Liver (tissue), 9 donors: ENCODE measurements around the gene RSRC1. TPM values are rescaled to one million over a fixed set of nuclear protein-coding genes. Genes with fewer than 3 reads are reported as not detected.

ENCODE experiments used
- DNase-seq: peaks from one replicate; pipeline ENCODE4 v3.0.0-alpha.2; 2017; ENCODE audit warnings: low spot score
- H3K27ac ChIP-seq, 2 donors: one replicate each; pipeline ENCODE4 v1.7.0; 2013; ENCODE audit warnings: inconsistent platforms in 2 of 2, low read length in 2 of 2, control low read depth in 1 of 2, low read depth in 1 of 2, mild to moderate bottlenecking in 1 of 2
- H3K27me3 ChIP-seq, 4 donors: one replicate each; pipeline versions ENCODE4 v1.6.1 to v1.7.0; 2013; ENCODE audit warnings: low read length in 3 of 4, inconsistent platforms in 1 of 4, mild to moderate bottlenecking in 1 of 4, moderate library complexity in 1 of 4; ENCODE audit not compliant: control insufficient read depth in 4 of 4, insufficient read depth in 4 of 4
- H3K36me3 ChIP-seq, 4 donors: one replicate each; pipeline versions ENCODE4 v1.6.1 to v1.7.0; 2013; ENCODE audit warnings: low read length in 3 of 4, mild to moderate bottlenecking in 3 of 4, low read depth in 1 of 4, moderate library complexity in 1 of 4; ENCODE audit not compliant: control insufficient read depth in 4 of 4, insufficient read depth in 3 of 4
- H3K4me1 ChIP-seq, 4 donors: one replicate each; pipeline versions ENCODE4 v1.6.1 to v1.7.0; 2013; ENCODE audit warnings: low read length in 3 of 4, mild to moderate bottlenecking in 3 of 4, moderate library complexity in 1 of 4; ENCODE audit not compliant: control insufficient read depth in 4 of 4, insufficient read depth in 4 of 4
- H3K4me3 ChIP-seq, 3 donors: one replicate each; pipeline versions ENCODE4 v1.6.1 to v1.7.0; 2013; ENCODE audit warnings: low read length in 3 of 3, control low read depth in 1 of 3, low read depth in 1 of 3, mild to moderate bottlenecking in 1 of 3
- H3K9ac ChIP-seq, 2 donors: one replicate each; pipeline ENCODE4 v1.7.0; 2013; ENCODE audit warnings: low read length in 2 of 2, mild to moderate bottlenecking in 2 of 2, moderate library complexity in 2 of 2, control low read depth in 1 of 2, low read depth in 1 of 2
- H3K9me3 ChIP-seq, 4 donors: one replicate each; pipeline versions ENCODE4 v1.6.1 to v1.7.0; 2013; ENCODE audit warnings: low read length in 3 of 4; ENCODE audit not compliant: control insufficient read depth in 4 of 4
- FOXA1 ChIP-seq: IDR thresholded peaks from 2 replicates; pipeline ENCODE4 v1.6.1; 2016; ENCODE audit warnings: antibody characterized with exemption
- GABPA ChIP-seq, 2 donors: IDR thresholded peaks in 1 of 2; conservative IDR thresholded peaks in 1 of 2; 2 replicates each; pipeline ENCODE4 v1.6.1; 2016; ENCODE audit warnings: antibody characterized with exemption in 2 of 2, mild to moderate bottlenecking in 1 of 2, moderate library complexity in 1 of 2
- HNF4A ChIP-seq, 2 donors: conservative IDR thresholded peaks; 2 replicates each; pipeline ENCODE4 v1.6.1; 2016; ENCODE audit warnings: antibody characterized with exemption in 2 of 2, mild to moderate bottlenecking in 2 of 2
- HNF4G ChIP-seq: IDR thresholded peaks from 2 replicates; pipeline ENCODE4 v1.6.1; 2016; ENCODE audit warnings: antibody characterized with exemption
- JUND ChIP-seq, 2 donors: IDR thresholded peaks; 2 replicates each; pipeline ENCODE4 v1.6.1; 2016; ENCODE audit warnings: antibody characterized with exemption in 2 of 2
- RXRA ChIP-seq, 2 donors: IDR thresholded peaks; 2 replicates each; pipeline ENCODE4 v1.6.1; 2017 to 2018; ENCODE audit warnings: antibody characterized with exemption in 2 of 2, mild to moderate bottlenecking in 1 of 2
- TAF1 ChIP-seq: conservative IDR thresholded peaks from 2 replicates; pipeline ENCODE4 v1.6.1; 2016; ENCODE audit warnings: antibody characterized with exemption, mild to moderate bottlenecking
- YY1 ChIP-seq: IDR thresholded peaks from 2 replicates; pipeline ENCODE4 v1.6.1; 2016; ENCODE audit warnings: antibody characterized with exemption, mild to moderate bottlenecking
- WGBS: extraction: QIAGEN DNeasy Blood & Tissue Kit; methylation state at CpG from one replicate; pipeline ENCODE4 v1.1.7; 2013; 5-methylcytosine and 5-hydroxymethylcytosine counted together
- polyA plus RNA-seq, 2 donors: library from polyadenylated mRNA; stranded (reverse) in 1 of 2; unstranded in 1 of 2; fragments of 200-250 nt in 1 of 2; fragments of >200 nt in 1 of 2; fragmentation: Nextera tagmentation in 1 of 2; extraction: Ambion mirVana in 1 of 2; gene quantifications; one replicate each; pipeline versions ENCODE4 v1.2.1 to v1.2.3, GENCODE V29; 2013 to 2015
- total RNA-seq, 2 donors: library from RNA; depleted of rRNA; stranded (reverse); fragments of >200 nt; gene quantifications; one replicate each; pipeline ENCODE4 v1.2.3, GENCODE V29; 2014
- TF ChIP-seq, protein P1 (sequence below): IDR thresholded peaks from 2 replicates; pipeline ENCODE4 v1.6.1; 2016; ENCODE audit warnings: antibody characterized with exemption
- TF ChIP-seq, protein P2 (sequence below): IDR thresholded peaks from 2 replicates; pipeline ENCODE4 v1.6.1; 2016; ENCODE audit warnings: antibody characterized with exemption
- TF ChIP-seq, protein P3 (sequence below): IDR thresholded peaks from 2 replicates; pipeline ENCODE4 v1.6.1; 2016; ENCODE audit warnings: antibody characterized with exemption
- TF ChIP-seq, protein P4 (sequence below): IDR thresholded peaks from 2 replicates; pipeline ENCODE4 v1.6.1; 2016; ENCODE audit warnings: antibody characterized with exemption, mild to moderate bottlenecking
- donor health status: healthy.
- donor health status: healthy.
- donor health status: healthy.
- donor health status: healthy.
- donor health status: healthy.

Gene RSRC1
- total and polyA plus RNA-seq, 4 donors: 7.2 to 30.3 (median 20.7) TPM

DNA sequence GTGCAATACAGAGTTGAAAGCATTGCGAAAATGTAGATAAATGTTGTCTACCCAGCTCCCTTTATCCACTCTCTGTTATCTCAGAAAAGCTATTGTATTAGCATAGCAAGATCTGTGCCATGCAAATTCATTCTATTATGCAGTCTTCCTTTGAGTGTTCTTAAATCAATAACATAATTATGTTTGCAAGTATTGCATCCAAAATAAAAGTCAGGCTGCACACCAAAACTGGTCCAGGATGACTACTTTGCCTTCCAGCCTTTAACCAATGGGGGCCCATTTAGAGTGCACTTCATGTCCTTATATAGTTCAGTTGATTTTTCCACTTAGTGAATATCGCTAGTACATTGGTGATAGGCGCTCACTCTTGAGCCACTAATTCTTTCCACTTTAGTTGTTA, 353.7 kb downstream of the RSRC1 start:
- DNase-seq: no peak
- 98% methylated on average over 3 of the region's 3 CpGs for WGBS
- Histone ChIP-seq H3K9ac (no peak overlapping the region), H3K9me3 (no peaks in the 10 kb centered on the region), H3K27ac (no peak overlapping the region), H3K4me3 (no peak overlapping the region), H3K27me3 (no peaks in the 10 kb centered on the region), H3K4me1 (no peaks in the 10 kb centered on the region), H3K36me3 (no peaks in the 10 kb centered on the region)
- TF ChIP-seq FOXA1: no peak

DNA sequence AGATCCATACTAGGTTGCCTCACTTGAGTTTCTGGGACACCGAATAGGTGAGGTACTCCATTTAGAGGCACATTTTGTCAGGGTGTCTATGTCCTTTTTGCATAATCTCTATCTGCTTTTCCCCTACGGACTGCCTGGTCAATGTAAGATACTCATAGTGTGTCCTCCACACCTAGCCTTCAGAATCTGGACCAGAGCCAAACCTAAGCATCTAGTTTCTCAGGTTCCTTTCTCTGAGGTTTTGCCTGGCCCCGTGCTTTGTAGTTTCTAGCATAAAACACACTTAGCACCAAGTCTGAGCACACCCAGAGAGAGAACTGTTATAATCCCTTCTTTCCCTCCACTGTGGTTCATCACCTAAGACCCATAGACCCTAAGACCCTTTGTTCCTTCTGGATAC, 355.2 kb downstream of the RSRC1 start:
- Histone ChIP-seq H3K27ac (no peak overlapping the region), H3K9me3 (no peaks in the 10 kb centered on the region), H3K4me3 (no peak overlapping the region), H3K27me3 (no peaks in the 10 kb centered on the region), H3K4me1 (no peaks in the 10 kb centered on the region), H3K9ac (no peak overlapping the region), H3K36me3 (no peaks in the 10 kb centered on the region)
- no peak for DNase-seq
- TF ChIP-seq YY1 (no peak), HNF4A (conservative IDR thresholded peaks at IDR 0.05) (no peak), JUND (IDR thresholded peaks at IDR 0.05) (no peak), TAF1 (no peak), HNF4G (no peak), GABPA (IDR thresholded peaks at IDR 0.05 in 1 of 2, conservative IDR thresholded peaks at IDR 0.05 in 1 of 2) (no peak), RXRA (IDR thresholded peaks at IDR 0.05) (no peak), FOXA1 (no peak)
- TF ChIP-seq, protein P1, sequence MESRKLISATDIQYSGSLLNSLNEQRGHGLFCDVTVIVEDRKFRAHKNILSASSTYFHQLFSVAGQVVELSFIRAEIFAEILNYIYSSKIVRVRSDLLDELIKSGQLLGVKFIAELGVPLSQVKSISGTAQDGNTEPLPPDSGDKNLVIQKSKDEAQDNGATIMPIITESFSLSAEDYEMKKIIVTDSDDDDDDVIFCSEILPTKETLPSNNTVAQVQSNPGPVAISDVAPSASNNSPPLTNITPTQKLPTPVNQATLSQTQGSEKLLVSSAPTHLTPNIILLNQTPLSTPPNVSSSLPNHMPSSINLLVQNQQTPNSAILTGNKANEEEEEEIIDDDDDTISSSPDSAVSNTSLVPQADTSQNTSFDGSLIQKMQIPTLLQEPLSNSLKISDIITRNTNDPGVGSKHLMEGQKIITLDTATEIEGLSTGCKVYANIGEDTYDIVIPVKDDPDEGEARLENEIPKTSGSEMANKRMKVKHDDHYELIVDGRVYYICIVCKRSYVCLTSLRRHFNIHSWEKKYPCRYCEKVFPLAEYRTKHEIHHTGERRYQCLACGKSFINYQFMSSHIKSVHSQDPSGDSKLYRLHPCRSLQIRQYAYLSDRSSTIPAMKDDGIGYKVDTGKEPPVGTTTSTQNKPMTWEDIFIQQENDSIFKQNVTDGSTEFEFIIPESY: no peak
- TF ChIP-seq, protein P2, sequence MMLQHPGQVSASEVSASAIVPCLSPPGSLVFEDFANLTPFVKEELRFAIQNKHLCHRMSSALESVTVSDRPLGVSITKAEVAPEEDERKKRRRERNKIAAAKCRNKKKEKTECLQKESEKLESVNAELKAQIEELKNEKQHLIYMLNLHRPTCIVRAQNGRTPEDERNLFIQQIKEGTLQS: no peak
- TF ChIP-seq, protein P3, sequence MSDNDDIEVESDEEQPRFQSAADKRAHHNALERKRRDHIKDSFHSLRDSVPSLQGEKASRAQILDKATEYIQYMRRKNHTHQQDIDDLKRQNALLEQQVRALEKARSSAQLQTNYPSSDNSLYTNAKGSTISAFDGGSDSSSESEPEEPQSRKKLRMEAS: no peak
- TF ChIP-seq, protein P4, sequence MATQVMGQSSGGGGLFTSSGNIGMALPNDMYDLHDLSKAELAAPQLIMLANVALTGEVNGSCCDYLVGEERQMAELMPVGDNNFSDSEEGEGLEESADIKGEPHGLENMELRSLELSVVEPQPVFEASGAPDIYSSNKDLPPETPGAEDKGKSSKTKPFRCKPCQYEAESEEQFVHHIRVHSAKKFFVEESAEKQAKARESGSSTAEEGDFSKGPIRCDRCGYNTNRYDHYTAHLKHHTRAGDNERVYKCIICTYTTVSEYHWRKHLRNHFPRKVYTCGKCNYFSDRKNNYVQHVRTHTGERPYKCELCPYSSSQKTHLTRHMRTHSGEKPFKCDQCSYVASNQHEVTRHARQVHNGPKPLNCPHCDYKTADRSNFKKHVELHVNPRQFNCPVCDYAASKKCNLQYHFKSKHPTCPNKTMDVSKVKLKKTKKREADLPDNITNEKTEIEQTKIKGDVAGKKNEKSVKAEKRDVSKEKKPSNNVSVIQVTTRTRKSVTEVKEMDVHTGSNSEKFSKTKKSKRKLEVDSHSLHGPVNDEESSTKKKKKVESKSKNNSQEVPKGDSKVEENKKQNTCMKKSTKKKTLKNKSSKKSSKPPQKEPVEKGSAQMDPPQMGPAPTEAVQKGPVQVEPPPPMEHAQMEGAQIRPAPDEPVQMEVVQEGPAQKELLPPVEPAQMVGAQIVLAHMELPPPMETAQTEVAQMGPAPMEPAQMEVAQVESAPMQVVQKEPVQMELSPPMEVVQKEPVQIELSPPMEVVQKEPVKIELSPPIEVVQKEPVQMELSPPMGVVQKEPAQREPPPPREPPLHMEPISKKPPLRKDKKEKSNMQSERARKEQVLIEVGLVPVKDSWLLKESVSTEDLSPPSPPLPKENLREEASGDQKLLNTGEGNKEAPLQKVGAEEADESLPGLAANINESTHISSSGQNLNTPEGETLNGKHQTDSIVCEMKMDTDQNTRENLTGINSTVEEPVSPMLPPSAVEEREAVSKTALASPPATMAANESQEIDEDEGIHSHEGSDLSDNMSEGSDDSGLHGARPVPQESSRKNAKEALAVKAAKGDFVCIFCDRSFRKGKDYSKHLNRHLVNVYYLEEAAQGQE: no peak
- WGBS: 92% methylated on average over 3 of the region's 3 CpGs
